Mammary epithelial cell (primary cell): Measurements from ENCODE around the gene SIGLEC10.

Experiments used
- EZH2 ChIP-seq: IDR thresholded peaks from 2 replicates; pipeline ENCODE4 v1.6.1; 2012; ENCODE audit warnings: low read length, inconsistent platforms, borderline replicate concordance
- TF ChIP-seq, protein P1 (sequence below), 2 donors: IDR thresholded peaks in 1 of 2; conservative IDR thresholded peaks in 1 of 2; 2 replicates each; pipeline ENCODE4 v1.5.1; 2011 to 2012; ENCODE audit warnings: inconsistent platforms in 2 of 2, low read length in 2 of 2, mild to moderate bottlenecking in 2 of 2, control low read depth in 1 of 2, low read depth in 1 of 2; ENCODE audit not compliant: insufficient read depth in 1 of 2; ENCODE audit errors: extremely low read depth in 1 of 2

DNA sequence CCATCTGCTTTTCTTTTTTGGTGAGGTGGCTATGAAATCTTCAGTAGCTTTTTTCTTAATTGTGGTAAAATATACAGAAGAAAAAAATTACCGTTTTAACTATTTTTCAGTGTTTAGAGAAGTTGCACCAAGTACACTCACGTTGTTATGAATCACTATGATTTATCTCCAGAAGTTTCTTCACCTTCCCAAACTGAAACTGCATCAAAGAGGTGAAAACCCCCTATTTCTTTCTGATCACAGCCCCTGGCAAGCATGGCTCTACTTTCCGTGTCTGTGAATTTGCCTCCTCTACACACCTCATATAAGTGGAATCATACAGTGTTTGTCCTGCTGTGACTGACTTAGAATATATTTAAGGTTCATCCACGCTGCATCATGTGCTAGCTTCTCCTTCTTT, 15.6 kb upstream of the SIGLEC10 start:
- TF ChIP-seq, protein P1, sequence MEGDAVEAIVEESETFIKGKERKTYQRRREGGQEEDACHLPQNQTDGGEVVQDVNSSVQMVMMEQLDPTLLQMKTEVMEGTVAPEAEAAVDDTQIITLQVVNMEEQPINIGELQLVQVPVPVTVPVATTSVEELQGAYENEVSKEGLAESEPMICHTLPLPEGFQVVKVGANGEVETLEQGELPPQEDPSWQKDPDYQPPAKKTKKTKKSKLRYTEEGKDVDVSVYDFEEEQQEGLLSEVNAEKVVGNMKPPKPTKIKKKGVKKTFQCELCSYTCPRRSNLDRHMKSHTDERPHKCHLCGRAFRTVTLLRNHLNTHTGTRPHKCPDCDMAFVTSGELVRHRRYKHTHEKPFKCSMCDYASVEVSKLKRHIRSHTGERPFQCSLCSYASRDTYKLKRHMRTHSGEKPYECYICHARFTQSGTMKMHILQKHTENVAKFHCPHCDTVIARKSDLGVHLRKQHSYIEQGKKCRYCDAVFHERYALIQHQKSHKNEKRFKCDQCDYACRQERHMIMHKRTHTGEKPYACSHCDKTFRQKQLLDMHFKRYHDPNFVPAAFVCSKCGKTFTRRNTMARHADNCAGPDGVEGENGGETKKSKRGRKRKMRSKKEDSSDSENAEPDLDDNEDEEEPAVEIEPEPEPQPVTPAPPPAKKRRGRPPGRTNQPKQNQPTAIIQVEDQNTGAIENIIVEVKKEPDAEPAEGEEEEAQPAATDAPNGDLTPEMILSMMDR (conservative IDR thresholded peaks at IDR 0.05 in 1 of 2, IDR thresholded peaks at IDR 0.05 in 1 of 2; ENCODE audit: extremely low read depth in 1 of 2, insufficient read depth in 1 of 2, low read depth in 1 of 2, low read length in 2 of 2), result no peak
- TF ChIP-seq EZH2, result no peak
